Measurements from ENCODE around the gene LAMB1.
"Not testable (repeated sequence)": the region's sequence is repeated elsewhere in the genome, so short reads cannot be mapped to it uniquely, and the experiment has no call there.

Gene LAMB1

GRCh38 chr7:108002726-108003598, at the start of gene LAMB1:
TSS of gene LAMB1 (minus strand) at chr7:108003161. CDS start at chr7:108002885, 276 bp downstream.
- no peak for DNase-seq (ENCODE audit: low spot score)

GRCh38 chr7:108051454-108051853, 48.5 kb upstream of the LAMB1 start:
- no peak for DNase-seq (ENCODE audit: low spot score)

DNA sequence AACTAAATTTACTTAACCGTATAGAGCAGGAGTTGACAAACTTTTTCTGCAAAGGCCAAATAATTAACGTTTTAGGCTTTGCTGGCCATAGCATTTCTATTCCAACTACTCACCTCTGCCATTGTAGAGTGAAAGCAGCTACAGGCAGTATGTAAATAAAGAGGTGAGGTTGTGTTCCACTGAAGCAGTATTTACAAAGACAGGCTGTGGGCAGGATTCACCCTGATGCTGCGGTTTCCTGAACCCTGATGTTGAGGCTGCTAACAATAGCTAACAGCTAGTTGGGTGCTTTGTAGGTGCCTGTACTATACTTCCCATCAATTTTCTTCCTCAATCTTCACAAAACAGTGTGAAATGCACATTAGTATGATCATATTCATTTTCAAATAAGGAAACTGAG, 47.0 kb upstream of the LAMB1 start:
- DNase-seq (ENCODE audit: low spot score): no peak

DNA sequence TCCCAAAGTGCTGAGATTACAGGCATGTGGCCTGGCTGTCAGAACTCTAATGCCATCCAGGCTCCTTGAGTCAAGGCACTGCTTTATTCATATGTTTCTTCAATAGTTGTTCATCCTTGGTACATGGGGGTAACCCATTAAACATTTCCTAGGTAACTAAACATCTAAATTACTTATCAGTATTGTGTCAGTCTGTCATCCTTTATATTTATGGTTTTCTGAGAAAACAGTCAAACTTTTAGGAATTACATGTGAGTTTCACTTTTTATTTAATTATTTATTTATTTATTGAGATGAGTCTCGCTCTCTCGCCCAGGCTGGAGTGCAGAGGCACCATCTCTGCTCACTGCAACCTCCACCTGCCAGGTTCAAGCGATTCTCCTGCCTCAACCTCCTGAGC, 45.5 kb upstream of the LAMB1 start:
- DNase-seq (ENCODE audit: low spot score): no peak

- DNase-seq (ENCODE audit: low spot score): no peak
Measured at GRCh38 chr7:108046952-108047506, 44.1 kb upstream of the LAMB1 start.

DNA sequence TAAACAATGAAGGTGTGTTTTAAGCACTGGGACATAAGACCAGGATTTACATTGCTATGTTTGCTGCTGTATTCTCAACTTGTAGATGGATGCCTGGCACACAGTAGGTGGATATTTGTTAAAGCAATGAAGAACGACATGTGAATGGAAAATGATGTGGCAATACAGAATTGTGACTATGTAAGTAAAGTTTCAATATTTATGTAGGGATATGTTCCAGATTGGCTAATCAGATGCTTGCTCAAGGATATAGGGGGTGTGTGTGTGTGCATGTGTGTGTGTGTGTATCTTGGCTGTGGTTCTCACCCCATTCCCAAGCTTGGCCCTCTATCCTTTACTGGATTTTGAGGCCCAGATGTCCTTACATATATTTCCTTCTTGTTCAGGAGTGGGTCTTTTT, 42.7 kb upstream of the LAMB1 start:
- DNase-seq (ENCODE audit: low spot score): no peak

- DNase-seq (ENCODE audit: low spot score): no peak
Measured at GRCh38 chr7:108045154-108045553, 42.2 kb upstream of the LAMB1 start.

- DNase-seq (ENCODE audit: low spot score): no peak
Measured at GRCh38 chr7:108044345-108044744, 41.4 kb upstream of the LAMB1 start.

DNA sequence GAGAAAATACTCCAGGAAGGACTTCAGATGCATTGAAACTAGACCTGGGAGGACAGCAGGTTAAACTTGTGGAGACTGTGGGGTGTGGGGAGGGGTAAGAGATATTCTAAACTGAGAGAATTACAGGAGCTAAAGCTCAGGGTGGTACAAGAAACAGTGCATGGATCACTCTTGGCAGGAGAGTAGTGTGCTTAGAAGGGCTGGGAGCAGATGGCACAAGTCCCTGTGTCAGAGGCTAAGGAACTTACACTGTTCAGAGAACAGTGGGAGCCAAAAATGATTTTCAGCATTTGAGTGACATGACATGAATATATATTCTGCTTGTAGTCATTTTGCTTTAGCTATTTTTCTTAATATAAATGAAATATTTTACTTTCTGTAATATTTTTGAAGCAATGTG, 36.0 kb upstream of the LAMB1 start:
- no peak for DNase-seq (ENCODE audit: low spot score)

GRCh38 chr7:108037741-108038140, 34.8 kb upstream of the LAMB1 start:
- no peak for DNase-seq (ENCODE audit: low spot score)

DNA sequence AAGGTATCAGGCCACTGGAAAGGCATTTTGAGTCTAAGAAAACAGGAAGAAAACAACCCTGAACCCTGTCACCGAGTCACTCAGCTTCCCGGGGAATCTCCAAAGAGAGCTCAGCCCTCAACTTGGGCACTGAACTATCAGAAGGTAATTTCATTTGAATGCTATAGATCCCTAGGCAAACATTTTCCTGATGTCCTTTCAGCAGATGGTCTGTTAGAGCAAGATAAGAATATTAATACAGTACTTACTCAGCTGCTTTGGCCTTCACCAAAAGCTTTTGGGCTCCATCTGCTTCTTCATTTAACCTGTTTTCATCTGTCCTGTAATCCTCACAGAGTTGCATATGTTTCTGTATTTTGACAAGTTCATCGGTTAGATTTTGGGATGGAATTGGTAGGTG, 34.2 kb upstream of the LAMB1 start:
- no peak for DNase-seq (ENCODE audit: low spot score)

- no peak for DNase-seq (ENCODE audit: low spot score)
Measured at GRCh38 chr7:108034586-108034985, 31.6 kb upstream of the LAMB1 start.

DNA sequence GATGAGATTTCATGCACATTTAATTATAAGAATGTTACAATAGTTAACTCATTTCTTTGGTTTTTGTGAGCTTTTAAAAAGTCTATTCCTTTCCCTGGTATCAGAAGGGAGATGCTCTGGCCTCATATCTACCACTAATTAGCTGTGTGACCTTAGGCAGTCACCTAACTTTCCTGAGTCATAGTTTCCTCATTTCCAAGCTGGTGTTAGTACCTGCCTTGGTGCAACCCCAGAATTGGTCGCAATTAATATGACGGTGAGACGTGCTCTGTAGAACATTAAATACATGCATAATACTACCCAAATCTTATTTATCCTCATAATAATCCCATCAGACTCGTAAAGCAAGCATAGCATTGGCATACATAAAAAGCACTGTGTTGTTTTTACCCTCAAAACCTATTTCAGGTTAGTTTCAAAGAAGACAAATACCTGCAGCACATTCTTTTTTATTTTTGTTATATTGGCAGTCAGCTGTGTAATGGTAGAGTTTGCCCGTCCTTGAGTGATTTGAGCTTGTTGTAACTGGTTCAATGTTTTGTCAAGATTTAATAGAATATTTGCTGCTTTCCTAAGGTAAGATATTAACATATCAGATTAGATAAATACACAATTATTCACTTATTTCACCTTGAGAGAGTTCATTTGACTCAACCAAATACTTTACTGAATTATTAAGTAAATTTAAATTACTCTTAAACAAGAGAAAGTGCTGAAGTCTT, 31.0 kb upstream of the LAMB1 start:
- DNase-seq (ENCODE audit: low spot score): no peak

DNA sequence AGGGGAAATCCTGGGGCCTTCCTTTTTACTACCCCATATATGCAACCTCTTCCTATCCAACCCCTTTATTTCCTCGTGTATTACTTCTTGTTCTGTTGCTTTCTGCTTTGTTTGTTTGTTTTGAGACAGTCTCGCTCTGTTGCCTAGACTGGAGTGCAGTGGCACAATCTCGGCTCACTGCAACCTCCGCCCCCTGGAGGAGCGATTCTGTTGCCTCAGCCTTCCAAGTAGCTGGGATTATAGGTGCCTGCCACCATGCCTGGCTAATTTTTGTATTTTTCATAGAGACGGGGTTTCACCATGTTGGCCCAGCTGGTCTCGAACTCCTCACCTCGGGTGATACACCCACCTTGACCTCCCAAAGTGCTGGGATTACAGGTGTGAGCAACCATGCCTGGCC, 30.3 kb upstream of the LAMB1 start:
- DNase-seq (ENCODE audit: low spot score): not testable (repeated sequence)

GRCh38 chr7:108030516-108030915, 27.6 kb upstream of the LAMB1 start:
- no peak for DNase-seq (ENCODE audit: low spot score)

- DNase-seq (ENCODE audit: low spot score): no peak
Measured at GRCh38 chr7:108029034-108029433, 26.1 kb upstream of the LAMB1 start.

DNA sequence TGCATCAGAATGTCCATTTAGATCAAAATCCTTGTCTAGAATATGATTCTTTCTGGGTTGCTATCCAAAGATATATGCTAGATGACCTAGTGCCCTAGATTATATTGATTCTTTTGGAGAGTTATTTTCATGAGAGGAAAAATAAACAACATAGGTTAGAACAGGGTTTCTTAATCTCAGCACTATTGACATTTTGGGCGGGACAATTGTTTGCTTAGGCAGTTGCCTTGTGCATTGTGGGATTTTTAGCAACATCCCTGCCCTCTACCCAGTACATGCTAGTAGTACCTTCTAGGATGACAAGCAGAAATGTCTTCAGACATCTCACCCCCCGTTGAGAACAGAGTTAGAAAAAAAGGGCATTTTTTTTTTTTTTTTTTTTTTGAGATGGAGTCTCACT, 25.1 kb upstream of the LAMB1 start:
- no peak for DNase-seq (ENCODE audit: low spot score)

- DNase-seq (ENCODE audit: low spot score): no peak
Measured at GRCh38 chr7:108027239-108027638, 24.3 kb upstream of the LAMB1 start.

DNA sequence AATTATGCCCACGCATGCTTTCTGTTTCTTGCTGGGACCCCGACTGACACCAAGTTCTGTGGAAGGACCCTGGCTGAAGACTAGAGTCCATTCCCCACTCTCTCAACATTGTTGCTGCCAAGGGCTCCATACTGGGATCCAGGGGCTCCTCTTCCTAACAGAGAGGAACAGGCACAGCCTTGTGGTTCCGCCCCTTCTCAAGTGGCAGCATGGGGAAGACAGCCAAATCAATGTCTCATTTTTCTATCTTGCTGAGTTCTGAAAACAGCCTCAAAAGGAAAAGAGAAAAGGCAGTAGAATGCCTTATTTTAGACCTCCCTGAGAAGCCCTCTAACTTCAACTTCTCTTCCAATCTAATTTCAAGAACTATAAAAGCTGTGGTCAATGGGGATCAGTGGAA, 23.7 kb upstream of the LAMB1 start:
- no peak for DNase-seq (ENCODE audit: low spot score)

GRCh38 chr7:108026116-108026515, 23.2 kb upstream of the LAMB1 start:
- DNase-seq (ENCODE audit: low spot score): no peak

GRCh38 chr7:108024538-108024937, 21.6 kb upstream of the LAMB1 start:
- DNase-seq (ENCODE audit: low spot score): no peak

DNA sequence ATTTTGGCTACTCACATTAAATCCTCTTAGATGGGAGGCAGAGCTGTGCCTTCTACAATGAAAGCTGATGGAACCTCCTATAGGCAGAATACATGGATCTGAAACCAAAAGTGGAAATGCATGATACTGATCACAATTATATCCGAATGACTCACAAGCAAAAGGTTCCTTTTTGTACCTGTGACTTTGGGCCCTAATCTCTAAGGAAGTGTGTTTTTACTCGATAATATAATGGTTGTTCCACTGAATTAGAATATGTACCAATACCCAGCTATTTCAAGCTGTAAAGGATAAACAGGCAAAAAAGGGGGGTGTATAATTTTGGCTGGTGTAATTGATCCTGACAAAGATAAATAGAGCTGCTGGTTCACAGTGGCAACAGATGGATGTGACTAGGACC, 17.6 kb upstream of the LAMB1 start:
- no peak for DNase-seq (ENCODE audit: low spot score)

- no peak for DNase-seq (ENCODE audit: low spot score)
Measured at GRCh38 chr7:108018668-108019067, 15.7 kb upstream of the LAMB1 start.

Data from activated CD4-positive, alpha-beta T cell treated with anti-CD3 and anti-CD28 coated beads, Interleukin-2, Interleukin-4, amounts not matched to agents 100 ng/mL and 50 ng/mL, durations not matched to agents 16 hours and 8 hours (primary cell).